ENCODE data around the gene MSH2.

The MSH2 gene

GRCh38 chr2:47528455-47528854 lies 125.5 kb downstream of the MSH2 start:
- H3K4me1 ChIP-seq (ENCODE audit: control insufficient read depth, insufficient read depth, low read length, poor library complexity, severe bottlenecking) = no peaks in the 10 kb centered on the region
- no peak for DNase-seq
- H3K4me3 ChIP-seq (ENCODE audit: insufficient read depth, low read depth, low read length, poor library complexity, severe bottlenecking) = no peak overlapping the region
- no peaks in the 10 kb centered on the region for H3K27me3 ChIP-seq (replicated peaks; ENCODE audit: control insufficient read depth, insufficient read depth, low read length, poor library complexity, severe bottlenecking)
- H3K9me3 ChIP-seq (ENCODE audit: control insufficient read depth, low read length) = no peaks in the 10 kb centered on the region
- no peaks in the 10 kb centered on the region for H3K36me3 ChIP-seq (ENCODE audit: control insufficient read depth, insufficient read depth, low read length)
- H3K27ac ChIP-seq (ENCODE audit: insufficient read depth, low read length, poor library complexity, severe bottlenecking) = no peak overlapping the region

DNA sequence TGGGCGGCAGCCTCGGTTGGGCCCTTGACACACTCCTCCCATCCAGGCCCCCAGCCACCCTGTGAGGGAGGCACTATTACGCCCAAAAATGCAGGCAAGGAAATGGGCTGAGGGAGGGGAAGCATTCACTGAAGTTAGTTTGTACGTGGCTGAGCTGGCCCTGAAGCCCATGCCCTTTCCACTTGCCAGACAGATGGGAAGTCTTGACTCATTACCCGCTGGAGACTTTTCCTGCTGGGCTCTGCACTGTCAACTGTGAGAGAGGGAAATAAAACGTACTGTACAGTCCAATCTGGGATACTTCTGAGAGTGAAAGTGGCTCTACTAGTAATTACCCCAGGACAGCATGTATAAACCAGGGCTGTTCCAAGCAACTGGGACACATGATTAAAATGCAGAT lies 125.9 kb downstream of the MSH2 start:
- no peaks in the 10 kb centered on the region for H3K9me3 ChIP-seq (ENCODE audit: control insufficient read depth, low read length)
- H3K27ac ChIP-seq (ENCODE audit: insufficient read depth, low read length, poor library complexity, severe bottlenecking) = no peak overlapping the region
- H3K4me3 ChIP-seq (ENCODE audit: insufficient read depth, low read depth, low read length, poor library complexity, severe bottlenecking) = no peak overlapping the region
- H3K4me1 ChIP-seq (ENCODE audit: control insufficient read depth, insufficient read depth, low read length, poor library complexity, severe bottlenecking) = no peaks in the 10 kb centered on the region
- H3K36me3 ChIP-seq (ENCODE audit: control insufficient read depth, insufficient read depth, low read length) = no peaks in the 10 kb centered on the region
- no peak for DNase-seq
- no peaks in the 10 kb centered on the region for H3K27me3 ChIP-seq (replicated peaks; ENCODE audit: control insufficient read depth, insufficient read depth, low read length, poor library complexity, severe bottlenecking)

DNA sequence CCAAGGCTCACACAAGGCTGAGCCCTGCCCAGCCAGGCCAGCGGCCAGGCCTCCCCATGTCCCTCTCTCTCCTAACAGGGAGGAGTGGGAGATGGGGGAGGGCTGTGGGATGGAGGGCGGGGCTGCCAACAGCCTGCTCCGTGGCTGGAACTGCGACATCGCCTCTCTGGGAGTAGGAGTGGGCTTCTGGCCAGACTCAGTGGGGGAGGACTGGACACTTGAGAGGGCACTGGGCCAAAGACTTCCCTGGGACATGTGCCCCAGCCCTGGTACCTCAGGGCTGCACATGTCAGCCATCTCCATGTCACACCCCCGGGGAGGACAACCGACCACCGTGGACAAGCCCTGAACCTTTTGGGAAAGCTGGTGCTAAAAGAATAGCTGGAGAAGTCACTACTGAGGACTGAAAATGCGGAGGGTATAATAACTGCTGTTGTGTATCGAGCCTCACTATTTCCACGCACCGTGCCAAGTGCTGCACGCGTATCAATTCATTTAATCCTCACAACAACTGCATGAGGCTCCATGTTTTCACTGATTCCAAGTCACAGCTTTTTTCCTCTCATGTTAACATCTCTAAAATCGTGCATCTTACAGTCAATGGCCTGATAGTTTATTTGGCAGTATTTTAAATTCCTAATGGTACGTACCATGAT lies 127.3 kb downstream of the MSH2 start:
- no peaks in the 10 kb centered on the region for H3K36me3 ChIP-seq (ENCODE audit: control insufficient read depth, insufficient read depth, low read length)
- no peaks in the 10 kb centered on the region for H3K9me3 ChIP-seq (ENCODE audit: control insufficient read depth, low read length)
- DNase-seq = no peak
- H3K4me3 ChIP-seq (ENCODE audit: insufficient read depth, low read depth, low read length, poor library complexity, severe bottlenecking) = no peak overlapping the region
- H3K4me1 ChIP-seq (ENCODE audit: control insufficient read depth, insufficient read depth, low read length, poor library complexity, severe bottlenecking) = no peaks in the 10 kb centered on the region
- H3K27me3 ChIP-seq (replicated peaks; ENCODE audit: control insufficient read depth, insufficient read depth, low read length, poor library complexity, severe bottlenecking) = no peaks in the 10 kb centered on the region
- no peak overlapping the region for H3K27ac ChIP-seq (ENCODE audit: insufficient read depth, low read length, poor library complexity, severe bottlenecking)

GRCh38 chr2:47531378-47532042 lies 128.6 kb downstream of the MSH2 start:
- H3K27me3 ChIP-seq (replicated peaks; ENCODE audit: control insufficient read depth, insufficient read depth, low read length, poor library complexity, severe bottlenecking) = no peaks in the 10 kb centered on the region
- no peaks in the 10 kb centered on the region for H3K36me3 ChIP-seq (ENCODE audit: control insufficient read depth, insufficient read depth, low read length)

More at GRCh38 chr2:47531378-47532042, 128.6 kb downstream of the MSH2 start:
- Histone ChIP-seq H3K4me3 (ENCODE audit: insufficient read depth, low read depth, low read length, poor library complexity, severe bottlenecking) (no peak overlapping the region), H3K9me3 (ENCODE audit: control insufficient read depth, low read length) (no peaks in the 10 kb centered on the region), H3K27ac (ENCODE audit: insufficient read depth, low read length, poor library complexity, severe bottlenecking) (no peak overlapping the region), H3K4me1 (ENCODE audit: control insufficient read depth, insufficient read depth, low read length, poor library complexity, severe bottlenecking) (no peaks in the 10 kb centered on the region)
- no peak for DNase-seq
